ENCODE measurements around the gene SEMA7A. TPM values are rescaled to one million over a fixed set of nuclear protein-coding genes. Genes with fewer than 3 reads are reported as not detected.

Gene SEMA7A
- total and polyA plus RNA-seq, 2 experiments from 2014 or later: 0.99 to 11.9 TPM

DNA sequence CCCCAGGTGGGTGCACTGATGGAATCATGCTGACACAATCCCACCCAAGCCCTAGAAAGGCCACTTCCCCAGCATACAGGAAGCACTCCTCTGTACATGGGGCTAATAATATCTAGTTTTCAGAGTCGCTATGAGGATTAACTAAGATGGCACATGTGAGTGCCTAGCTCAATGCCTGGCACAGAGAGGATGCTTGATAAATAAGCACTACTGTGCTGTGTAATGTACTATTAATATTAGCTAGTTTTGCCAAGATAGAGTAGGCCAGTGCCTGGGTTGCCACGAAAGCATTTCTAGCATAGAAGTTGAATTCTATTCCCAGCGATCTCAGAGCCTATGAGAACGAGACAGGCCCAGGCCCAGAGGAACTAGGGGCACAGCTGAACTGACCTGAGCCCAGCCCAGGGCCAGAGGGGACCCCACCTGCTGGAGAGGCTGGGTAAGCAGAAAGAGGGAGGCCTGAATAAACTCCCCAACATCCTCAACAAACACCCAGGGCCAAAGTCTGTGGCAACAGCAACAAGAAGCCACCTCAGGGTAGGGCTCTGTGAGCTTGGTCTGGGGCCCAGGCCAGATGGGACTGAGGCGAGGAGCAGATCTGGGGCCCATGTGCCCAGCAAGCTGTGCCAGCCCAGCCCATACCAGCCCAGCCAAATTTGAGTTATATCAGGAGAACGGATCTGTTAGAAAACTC, 7.6 kb upstream of the SEMA7A start:
- TF ChIP-seq, protein P1, sequence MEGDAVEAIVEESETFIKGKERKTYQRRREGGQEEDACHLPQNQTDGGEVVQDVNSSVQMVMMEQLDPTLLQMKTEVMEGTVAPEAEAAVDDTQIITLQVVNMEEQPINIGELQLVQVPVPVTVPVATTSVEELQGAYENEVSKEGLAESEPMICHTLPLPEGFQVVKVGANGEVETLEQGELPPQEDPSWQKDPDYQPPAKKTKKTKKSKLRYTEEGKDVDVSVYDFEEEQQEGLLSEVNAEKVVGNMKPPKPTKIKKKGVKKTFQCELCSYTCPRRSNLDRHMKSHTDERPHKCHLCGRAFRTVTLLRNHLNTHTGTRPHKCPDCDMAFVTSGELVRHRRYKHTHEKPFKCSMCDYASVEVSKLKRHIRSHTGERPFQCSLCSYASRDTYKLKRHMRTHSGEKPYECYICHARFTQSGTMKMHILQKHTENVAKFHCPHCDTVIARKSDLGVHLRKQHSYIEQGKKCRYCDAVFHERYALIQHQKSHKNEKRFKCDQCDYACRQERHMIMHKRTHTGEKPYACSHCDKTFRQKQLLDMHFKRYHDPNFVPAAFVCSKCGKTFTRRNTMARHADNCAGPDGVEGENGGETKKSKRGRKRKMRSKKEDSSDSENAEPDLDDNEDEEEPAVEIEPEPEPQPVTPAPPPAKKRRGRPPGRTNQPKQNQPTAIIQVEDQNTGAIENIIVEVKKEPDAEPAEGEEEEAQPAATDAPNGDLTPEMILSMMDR (IDR thresholded peaks at IDR 0.05; ENCODE audit: low read depth, low read length): no peak
- Histone ChIP-seq H3K27me3 (no peaks in the 10 kb centered on the region), H3K9me3 (ENCODE audit: low read depth) (no peaks in the 10 kb centered on the region), H3K4me3 (no peak overlapping the region), H3K4me1 (ENCODE audit: low read depth) (peaks cover 10% of the 10 kb centered on the region), H3K27ac (no peak overlapping the region), H3K36me3 (no peaks in the 10 kb centered on the region)
- DNase-seq (ENCODE audit: low read depth in 1 of 2, low spot score in 1 of 2): no peak

DNA sequence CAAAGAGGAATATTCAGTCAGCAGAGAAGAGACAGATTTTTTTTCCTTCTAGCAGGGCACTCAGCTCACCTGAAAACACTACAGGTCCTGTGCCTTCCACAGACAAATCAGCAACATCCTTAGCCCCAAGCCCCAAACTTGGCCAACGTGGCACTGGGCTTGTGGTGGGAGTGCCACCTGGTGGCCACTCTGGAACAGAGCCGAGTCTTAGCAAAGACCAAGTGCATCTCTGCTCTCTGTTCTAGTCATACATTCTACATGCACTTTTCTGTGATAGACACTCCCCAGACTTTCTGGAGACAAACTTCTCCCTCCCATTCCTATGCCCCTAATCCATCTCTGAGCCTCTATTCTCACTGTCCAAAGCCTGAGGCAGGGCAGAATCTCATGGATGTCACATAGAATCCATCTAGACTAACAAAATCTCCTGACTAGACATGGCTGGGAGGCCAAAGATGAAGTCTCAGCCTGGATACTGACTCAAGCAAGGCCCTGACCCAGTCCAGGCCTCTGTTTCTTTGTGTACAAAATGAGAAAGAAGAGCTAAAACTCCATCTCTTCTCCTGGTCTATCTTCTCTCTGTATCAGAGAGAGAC, 5.1 kb upstream of the SEMA7A start:
- Histone ChIP-seq H3K4me3 (no peak overlapping the region), H3K36me3 (no peaks in the 10 kb centered on the region), H3K4me1 (ENCODE audit: low read depth) (peaks cover 23% of the 10 kb centered on the region), H3K27me3 (no peaks in the 10 kb centered on the region), H3K9me3 (ENCODE audit: low read depth) (no peaks in the 10 kb centered on the region), H3K27ac (no peak overlapping the region)
- TF ChIP-seq, protein P1 (IDR thresholded peaks at IDR 0.05; ENCODE audit: low read depth, low read length): peak; percentile 88
- DNase-seq (ENCODE audit: low read depth in 1 of 2, low spot score in 1 of 2): peak; percentile 83 to 86

DNA sequence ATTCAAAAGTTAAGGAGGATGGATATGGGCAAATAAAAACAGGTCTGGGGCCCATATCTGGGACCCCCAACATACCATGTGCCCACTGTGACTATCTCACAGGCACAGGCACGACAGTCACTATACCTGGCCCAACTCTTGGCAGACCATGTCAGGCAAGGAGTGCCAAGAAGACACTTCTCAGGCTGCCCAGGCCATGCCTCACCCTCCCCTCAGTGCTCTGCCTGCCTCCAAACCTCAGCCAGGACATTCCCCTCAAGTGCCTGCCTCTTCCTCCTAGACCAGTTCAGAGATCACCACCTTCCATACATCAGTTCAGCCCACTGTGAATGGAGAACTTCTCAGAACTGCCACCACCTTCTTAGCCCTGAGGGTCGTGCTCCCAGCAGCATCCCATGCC, 4.4 kb upstream of the SEMA7A start:
- Histone ChIP-seq H3K4me1 (ENCODE audit: low read depth) (peaks cover 23% of the 10 kb centered on the region), H3K27ac (no peak overlapping the region), H3K36me3 (no peaks in the 10 kb centered on the region), H3K27me3 (no peaks in the 10 kb centered on the region), H3K4me3 (no peak overlapping the region), H3K9me3 (ENCODE audit: low read depth) (no peaks in the 10 kb centered on the region)
- DNase-seq (ENCODE audit: low read depth in 1 of 2, low spot score in 1 of 2): no peak
- TF ChIP-seq, protein P1 (IDR thresholded peaks at IDR 0.05; ENCODE audit: low read depth, low read length): no peak

DNA sequence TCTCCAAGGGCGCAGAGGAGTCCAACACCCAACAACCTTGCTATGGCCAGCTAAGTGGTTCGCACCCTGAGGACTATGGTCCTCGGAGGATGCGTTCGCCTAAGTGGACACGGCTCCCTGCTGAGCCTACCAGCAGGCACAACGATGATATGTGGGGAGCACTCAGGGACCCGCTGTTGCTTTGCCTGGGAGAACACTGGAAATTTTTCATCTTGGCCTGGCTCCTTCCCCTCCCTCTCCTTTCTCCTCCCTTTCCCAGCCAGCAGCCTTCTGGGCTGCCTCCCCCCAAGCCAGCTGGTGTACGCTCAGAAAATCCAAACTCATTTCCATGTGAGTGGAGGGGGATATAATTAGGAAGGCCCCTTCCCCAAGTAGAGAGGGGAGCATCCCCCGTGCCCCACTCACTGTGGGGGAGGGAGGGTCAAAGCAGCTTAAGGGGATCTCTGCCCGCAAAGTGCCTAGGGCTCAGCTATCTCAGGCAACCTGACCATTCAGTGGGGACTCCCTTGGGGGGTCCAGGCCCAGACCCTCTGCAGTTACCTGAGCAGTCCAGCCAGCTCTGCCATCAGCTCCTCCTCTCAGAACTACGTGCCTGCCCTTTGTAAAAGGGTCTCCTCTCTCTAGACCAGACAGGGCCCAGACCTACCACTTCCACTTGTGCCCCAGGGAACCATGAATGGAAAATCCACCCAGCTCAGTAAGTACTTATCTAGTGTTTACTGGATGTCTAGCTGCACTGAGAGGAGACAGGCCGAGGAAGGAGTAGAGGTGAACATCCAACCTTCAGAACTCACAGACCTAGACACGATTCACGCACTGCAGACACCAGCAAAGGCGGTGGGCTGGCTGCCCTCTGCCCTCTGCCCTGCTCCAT, 742 bp upstream of the SEMA7A start:
- no peaks in the 10 kb centered on the region for H3K36me3 ChIP-seq
- peaks cover 13% of the 10 kb centered on the region for H3K4me1 ChIP-seq (ENCODE audit: low read depth)
- peak overlapping the region; percentile 57 for H3K27ac ChIP-seq
- peak overlapping the region; percentile 78 for H3K4me3 ChIP-seq
- peak in 1 of 2 donors; percentile 47 for DNase-seq (ENCODE audit: low read depth in 1 of 2, low spot score in 1 of 2)
- no peaks in the 10 kb centered on the region for H3K9me3 ChIP-seq (ENCODE audit: low read depth)
- TF ChIP-seq, protein P1 (IDR thresholded peaks at IDR 0.05; ENCODE audit: low read depth, low read length): no peak
- H3K27me3 ChIP-seq: no peaks in the 10 kb centered on the region

GRCh38 chr15:74432968-74433591, 678 bp downstream of the SEMA7A start:
- Histone ChIP-seq H3K4me3 (peak overlapping the region; percentile 78), H3K4me1 (ENCODE audit: low read depth) (peaks cover 21% of the 10 kb centered on the region), H3K27ac (no peak overlapping the region), H3K36me3 (no peaks in the 10 kb centered on the region), H3K27me3 (no peaks in the 10 kb centered on the region), H3K9me3 (ENCODE audit: low read depth) (no peaks in the 10 kb centered on the region)
- TF ChIP-seq, protein P1 (IDR thresholded peaks at IDR 0.05; ENCODE audit: low read depth, low read length): no peak
- no peak for DNase-seq (ENCODE audit: low read depth in 1 of 2, low spot score in 1 of 2)

All from cardiac muscle cell (in vitro differentiated cells and primary cell).